Ascending aorta (tissue), 2 donors: ENCODE results near the gene RUNX3. TPM values are rescaled to one million over a fixed set of nuclear protein-coding genes. Genes with fewer than 3 reads are reported as not detected.

ENCODE experiments used
- DNase-seq, 2 donors: peaks; one replicate each; pipeline ENCODE4 v3.0.0-alpha.2; 2019; ENCODE audit warnings: low spot score in 2 of 2
- H3K27ac ChIP-seq, 2 donors: fragments of 200-600 bp; sonication (generic); one replicate each; pipeline ENCODE4 v1.5.1; 2016 to 2017; ENCODE audit warnings: mild to moderate bottlenecking in 1 of 2
- H3K27me3 ChIP-seq: fragments of 200-600 bp; sonication (generic); one replicate; pipeline ENCODE4 v1.5.1; 2017
- H3K36me3 ChIP-seq, 2 donors: fragments of 200-600 bp; sonication (generic); one replicate each; pipeline ENCODE4 v1.5.1; 2016
- H3K4me1 ChIP-seq, 2 donors: fragments of 200-600 bp; sonication (generic); one replicate each; pipeline ENCODE4 v1.5.1; 2016 to 2017; ENCODE audit warnings: mild to moderate bottlenecking in 1 of 2
- H3K4me3 ChIP-seq, 2 donors: fragments of 200-600 bp; sonication (generic); one replicate each; pipeline ENCODE4 v1.5.1; 2016 to 2017; ENCODE audit warnings: mild to moderate bottlenecking in 1 of 2
- H3K9me3 ChIP-seq, 2 donors: fragments of 200-600 bp; sonication (generic); one replicate each; pipeline ENCODE4 v1.5.1; 2016
- CTCF ChIP-seq, 3 experiments: fragments of 200-600 bp in 2 of 3; fragments of 450-650 bp in 1 of 3; sonication (generic) in 2 of 3; IDR thresholded peaks; one replicate each; pipeline ENCODE4 v1.5.1; 2016 to 2019; ENCODE audit warnings: antibody characterized with exemption in 3 of 3, mild to moderate bottlenecking in 1 of 3, moderate library complexity in 1 of 3
- intact Hi-C: fragments of 100-400 bp; cut with DNase I; formaldehyde crosslinking; loops from one replicate; pipeline ENCODE4 v1.15.1; 2023
- total RNA-seq: library from RNA; depleted of rRNA; stranded (reverse); fragments of >200 nt; gene quantifications from one replicate; pipeline ENCODE4 v1.1.0, GENCODE V29; 2016

The RUNX3 gene
- total RNA-seq, 1 donor from 2014 or later = 0.21 TPM

- Histone ChIP-seq H3K27me3 (no peaks in the 10 kb centered on the region), H3K27ac (no peak overlapping the region), H3K4me3 (no peak overlapping the region), H3K4me1 (no peaks in the 10 kb centered on the region), H3K9me3 (no peaks in the 10 kb centered on the region), H3K36me3 (no peaks in the 10 kb centered on the region)
- DNase-seq = no peak
- TF ChIP-seq CTCF (IDR thresholded peaks at IDR 0.05) = no peak
- intact Hi-C loops = no loop called here
Observed at GRCh38 chr1:24952413-24952841, 22.4 kb upstream of the RUNX3 start.

- DNase-seq = no peak
- no peak overlapping the region for H3K4me3 ChIP-seq
- no peaks in the 10 kb centered on the region for H3K9me3 ChIP-seq
- H3K4me1 ChIP-seq = no peaks in the 10 kb centered on the region
- no peak overlapping the region for H3K27ac ChIP-seq
- TF ChIP-seq CTCF (IDR thresholded peaks at IDR 0.05) = no peak
- intact Hi-C loops = no loop called here
- no peaks in the 10 kb centered on the region for H3K36me3 ChIP-seq
- no peaks in the 10 kb centered on the region for H3K27me3 ChIP-seq
Observed at GRCh38 chr1:24951810-24952412, 21.8 kb upstream of the RUNX3 start.

- Histone ChIP-seq H3K36me3 (no peaks in the 10 kb centered on the region), H3K27ac (no peak overlapping the region), H3K27me3 (no peaks in the 10 kb centered on the region), H3K4me3 (no peak overlapping the region), H3K9me3 (no peaks in the 10 kb centered on the region), H3K4me1 (no peaks in the 10 kb centered on the region)
- intact Hi-C loops = no loop called here
- TF ChIP-seq CTCF (IDR thresholded peaks at IDR 0.05) = no peak
- DNase-seq = no peak
Observed at GRCh38 chr1:24951337-24951736, 21.3 kb upstream of the RUNX3 start.

GRCh38 chr1:24949331-24949881, 19.3 kb upstream of the RUNX3 start:
- Histone ChIP-seq H3K4me1 (no peaks in the 10 kb centered on the region), H3K27ac (no peak overlapping the region), H3K4me3 (no peak overlapping the region), H3K9me3 (no peaks in the 10 kb centered on the region), H3K27me3 (no peaks in the 10 kb centered on the region), H3K36me3 (no peaks in the 10 kb centered on the region)
- DNase-seq = no peak
- intact Hi-C loops = no loop called here
- TF ChIP-seq CTCF (IDR thresholded peaks at IDR 0.05) = no peak

- no peaks in the 10 kb centered on the region for H3K36me3 ChIP-seq
- no peak for TF ChIP-seq CTCF (IDR thresholded peaks at IDR 0.05)
- H3K9me3 ChIP-seq = no peaks in the 10 kb centered on the region
- no peaks in the 10 kb centered on the region for H3K4me1 ChIP-seq
- H3K27me3 ChIP-seq = no peaks in the 10 kb centered on the region
- no peak overlapping the region for H3K27ac ChIP-seq
- no peak for DNase-seq
- intact Hi-C loops = no loop called here
- no peak overlapping the region for H3K4me3 ChIP-seq
Observed at GRCh38 chr1:24948079-24948827, 18.2 kb upstream of the RUNX3 start.
